Activated CD8-positive, alpha-beta T cell treated with anti-CD3 and anti-CD28 coated beads for 36 hours (primary cell): ENCODE data around the gene TNFSF15. TPM values are rescaled to one million over a fixed set of nuclear protein-coding genes. Genes with fewer than 3 reads are reported as not detected.
A peak's percentile ranks its signal among the peaks of the same experiment; 100 is the strongest.

Experiments
- ATAC-seq: fragments of 200-7000 bp; cut with Tn5 transposase; one replicate; pipeline ENCODE4 v1.10.0; 2021; ENCODE audit warnings: mild to moderate bottlenecking, moderate library complexity
- CTCF ChIA-PET: fragments of 350-600 bp; sonication (Branson Sonifier 250); formaldehyde crosslinking; loops from one replicate; lab custom pipeline; 2021; ENCODE audit warnings: antibody characterized with exemption; lab: Charles Lee
- POLR2A ChIA-PET: fragments of 350-600 bp; sonication (Branson Sonifier 250); formaldehyde crosslinking; loops from one replicate; lab custom pipeline; 2021; ENCODE audit warnings: antibody characterized with exemption; lab: Charles Lee
- DNase-seq: peaks from one replicate; pipeline ENCODE4 v3.0.0-alpha.2; 2020
- H3K27ac Mint-ChIP-seq: one replicate; pipeline ENCODE4 v1.8.0; 2021; ENCODE audit warnings: mild to moderate bottlenecking, mixed read lengths
- H3K27me3 Mint-ChIP-seq: one replicate; pipeline ENCODE4 v1.8.0; 2021; ENCODE audit warnings: mixed read lengths
- H3K36me3 Mint-ChIP-seq: one replicate; pipeline ENCODE4 v1.8.0; 2021; ENCODE audit warnings: low read depth, mixed read lengths
- H3K4me1 Mint-ChIP-seq: one replicate; pipeline ENCODE4 v1.8.0; 2021; ENCODE audit warnings: low read depth, mixed read lengths
- H3K4me3 Mint-ChIP-seq: one replicate; pipeline ENCODE4 v1.8.0; 2021; ENCODE audit warnings: mild to moderate bottlenecking, moderate library complexity, mixed read lengths
- H3K9me3 Mint-ChIP-seq: one replicate; pipeline ENCODE4 v1.8.0; 2021; ENCODE audit warnings: mixed read lengths
- intact Hi-C: fragments of 100-400 bp; cut with micrococcal nuclease; formaldehyde crosslinking; loops from one replicate; pipeline ENCODE4 v1.10.0; 2022
- total RNA-seq, 2 experiments: library from RNA; stranded (reverse); gene quantifications; one replicate each; pipeline ENCODE4 v1.2.3, GENCODE V29; 2021
- TF ChIP-seq, protein P1 (sequence below): fragments of 200-600 bp; IDR thresholded peaks from one replicate; pipeline ENCODE4 v1.8.0; 2022; ENCODE audit warnings: antibody characterized with exemption, mild to moderate bottlenecking

TNFSF15 gene
- under 1 TPM; 0.16 to 0.23 TPM for total RNA-seq

GRCh38 chr9:114805670-114806525, at the start of gene TNFSF15:
Gene TNFSF15, minus strand, starts transcription at chr9:114806039. Its CDS starts 27 bp downstream, at chr9:114806012.
- no peaks in the 10 kb centered on the region for H3K9me3 Mint-ChIP-seq
- H3K27me3 Mint-ChIP-seq = no peaks in the 10 kb centered on the region
- POLR2A ChIA-PET = interaction anchor here (0.5 to 1.0 kb wide), 3 partner anchors 21 to 129 kb away, joined by 3 read pairs; no protein-coding TSS in a partner anchor
- intact Hi-C loops = no loop called here
- H3K36me3 Mint-ChIP-seq = no peaks in the 10 kb centered on the region
- ATAC-seq = peak; percentile 90
- H3K4me3 Mint-ChIP-seq = peak within 1 kb of the TSS; percentile 30
- peaks cover 23% of the 10 kb centered on the region for H3K4me1 Mint-ChIP-seq
- H3K27ac Mint-ChIP-seq = peak within 1 kb of the TSS; percentile 36
- DNase-seq = peak; percentile 50
- CTCF ChIA-PET = interaction anchor here (0.6 to 1.8 kb wide), 4 partner anchors 10 to 134 kb away, joined by 3 to 5 read pairs (median 4); no protein-coding TSS in a partner anchor
- TF ChIP-seq, protein P1, sequence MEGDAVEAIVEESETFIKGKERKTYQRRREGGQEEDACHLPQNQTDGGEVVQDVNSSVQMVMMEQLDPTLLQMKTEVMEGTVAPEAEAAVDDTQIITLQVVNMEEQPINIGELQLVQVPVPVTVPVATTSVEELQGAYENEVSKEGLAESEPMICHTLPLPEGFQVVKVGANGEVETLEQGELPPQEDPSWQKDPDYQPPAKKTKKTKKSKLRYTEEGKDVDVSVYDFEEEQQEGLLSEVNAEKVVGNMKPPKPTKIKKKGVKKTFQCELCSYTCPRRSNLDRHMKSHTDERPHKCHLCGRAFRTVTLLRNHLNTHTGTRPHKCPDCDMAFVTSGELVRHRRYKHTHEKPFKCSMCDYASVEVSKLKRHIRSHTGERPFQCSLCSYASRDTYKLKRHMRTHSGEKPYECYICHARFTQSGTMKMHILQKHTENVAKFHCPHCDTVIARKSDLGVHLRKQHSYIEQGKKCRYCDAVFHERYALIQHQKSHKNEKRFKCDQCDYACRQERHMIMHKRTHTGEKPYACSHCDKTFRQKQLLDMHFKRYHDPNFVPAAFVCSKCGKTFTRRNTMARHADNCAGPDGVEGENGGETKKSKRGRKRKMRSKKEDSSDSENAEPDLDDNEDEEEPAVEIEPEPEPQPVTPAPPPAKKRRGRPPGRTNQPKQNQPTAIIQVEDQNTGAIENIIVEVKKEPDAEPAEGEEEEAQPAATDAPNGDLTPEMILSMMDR = no peak

GRCh38 chr9:114855488-114855887, 49.6 kb upstream of the TNFSF15 start:
- Mint-ChIP-seq H3K36me3 (no peaks in the 10 kb centered on the region), H3K9me3 (peaks cover 5% of the 10 kb centered on the region), H3K4me3 (no peak overlapping the region), H3K27me3 (no peaks in the 10 kb centered on the region), H3K27ac (no peak overlapping the region), H3K4me1 (peaks cover 16% of the 10 kb centered on the region)
- ATAC-seq (no peak), DNase-seq (no peak)
- TF ChIP-seq, protein P1 = no peak
- ChIA-PET CTCF (interaction anchor here (1.2 kb wide), 1 partner anchor 25 kb away, joined by 3 read pairs; no protein-coding TSS in a partner anchor), POLR2A (no interaction called here)
- intact Hi-C loops = no loop called here

DNA sequence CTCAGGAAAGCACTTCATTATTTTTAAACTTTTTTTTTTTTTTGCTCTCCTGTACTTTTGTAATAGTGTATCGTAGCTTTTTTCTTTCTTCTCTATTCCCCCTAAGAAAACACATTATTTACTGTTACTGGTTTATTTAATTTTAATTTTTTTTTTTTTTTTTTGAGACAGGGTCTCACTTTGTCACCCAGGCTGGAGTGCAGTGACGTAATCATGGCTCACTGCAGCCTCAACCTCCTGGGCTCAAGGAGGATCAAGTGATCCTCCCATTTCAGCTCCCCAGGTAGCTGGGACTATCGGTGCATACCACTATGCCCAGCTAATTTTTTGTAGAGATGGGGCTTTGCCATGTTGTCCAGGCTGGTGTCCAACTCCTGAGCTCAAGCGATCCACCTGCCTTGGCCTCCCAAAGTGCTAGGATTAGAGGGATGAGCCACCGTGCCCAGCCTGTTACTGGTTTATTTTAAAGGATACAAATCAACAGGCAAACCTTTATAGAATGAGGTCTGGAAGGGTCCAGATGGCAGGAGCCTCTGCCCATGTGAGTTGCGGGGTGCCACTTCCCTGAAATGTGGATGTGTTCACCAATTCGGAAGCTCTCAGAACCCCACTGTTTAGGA, 49.0 kb upstream of the TNFSF15 start:
- POLR2A ChIA-PET = no interaction called here
- intact Hi-C loops = no loop called here
- H3K27me3 Mint-ChIP-seq = no peaks in the 10 kb centered on the region

DNA sequence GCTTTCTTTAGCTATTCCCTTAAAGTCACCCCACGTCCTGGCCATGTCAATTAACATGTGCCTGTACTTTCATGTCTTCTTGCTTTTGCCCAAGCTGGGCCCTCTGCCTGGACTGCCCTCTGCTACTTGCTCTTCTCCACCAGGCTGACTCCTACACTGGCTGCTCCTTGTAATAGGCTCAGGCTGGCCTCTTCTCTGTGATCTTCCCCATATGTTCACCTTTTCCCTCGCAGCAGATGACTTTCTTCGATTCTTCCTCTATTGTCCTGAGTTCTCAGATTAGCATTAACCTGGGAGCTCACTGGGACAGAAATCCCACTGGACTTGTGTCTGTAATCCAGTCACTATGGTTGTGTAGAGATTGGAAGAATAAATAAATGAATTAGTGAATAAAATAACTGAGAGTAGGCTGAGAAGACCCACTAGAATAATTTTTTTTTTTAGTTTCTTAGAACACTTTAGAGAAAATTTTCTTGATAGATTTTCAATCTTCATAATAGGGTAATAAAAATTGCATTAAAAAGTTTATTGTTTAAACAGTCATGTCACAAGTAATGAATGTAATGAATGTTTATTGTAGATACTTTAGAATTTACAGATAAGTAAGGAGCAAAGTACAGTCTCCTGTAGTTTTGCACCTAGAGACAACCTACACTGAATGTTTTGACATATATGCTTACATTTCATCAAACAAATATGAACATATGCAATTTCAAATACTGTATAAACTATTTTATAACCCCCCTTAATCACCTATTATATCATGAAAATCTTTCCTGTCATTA, 47.4 kb upstream of the TNFSF15 start:
- intact Hi-C loops = no loop called here
- Mint-ChIP-seq H3K36me3 (no peaks in the 10 kb centered on the region), H3K27ac (no peak overlapping the region), H3K27me3 (no peaks in the 10 kb centered on the region), H3K4me3 (no peak overlapping the region), H3K4me1 (peaks cover 18% of the 10 kb centered on the region), H3K9me3 (peaks cover 5% of the 10 kb centered on the region)
- DNase-seq (no peak), ATAC-seq (no peak)
- POLR2A ChIA-PET = no interaction called here
- CTCF ChIA-PET = interaction anchor here (1.0 to 1.2 kb wide), 2 partner anchors 171 to 172 kb away, joined by 3 to 5 read pairs; partner anchors contain the start of gene TEX48
- TF ChIP-seq, protein P1 = no peak

More for the DNA sequence above, 49.0 kb upstream of the TNFSF15 start:
- H3K27ac Mint-ChIP-seq = no peak overlapping the region
- no peaks in the 10 kb centered on the region for H3K36me3 Mint-ChIP-seq
- H3K9me3 Mint-ChIP-seq = peaks cover 5% of the 10 kb centered on the region
- CTCF ChIA-PET = no interaction called here
- no peak overlapping the region for H3K4me3 Mint-ChIP-seq
- DNase-seq (no peak), ATAC-seq (no peak)
- peaks cover 15% of the 10 kb centered on the region for H3K4me1 Mint-ChIP-seq
- TF ChIP-seq, protein P1 = no peak
